OCI-M2 (cell line): ENCODE data around the gene TRHDE.
"Not testable (repeated sequence)": the region's sequence is repeated elsewhere in the genome, so short reads cannot be mapped to it uniquely, and the experiment has no call there.

Source experiments
- DNase-seq: peaks from one replicate; lab custom pipeline; 2025; ENCODE audit not compliant: unreplicated experiment; lab: John Stamatoyannopoulos, UW

The TRHDE gene

GRCh38 chr12:72509891-72510290, 237.7 kb downstream of the TRHDE start:
- DNase-seq = no peak

DNA sequence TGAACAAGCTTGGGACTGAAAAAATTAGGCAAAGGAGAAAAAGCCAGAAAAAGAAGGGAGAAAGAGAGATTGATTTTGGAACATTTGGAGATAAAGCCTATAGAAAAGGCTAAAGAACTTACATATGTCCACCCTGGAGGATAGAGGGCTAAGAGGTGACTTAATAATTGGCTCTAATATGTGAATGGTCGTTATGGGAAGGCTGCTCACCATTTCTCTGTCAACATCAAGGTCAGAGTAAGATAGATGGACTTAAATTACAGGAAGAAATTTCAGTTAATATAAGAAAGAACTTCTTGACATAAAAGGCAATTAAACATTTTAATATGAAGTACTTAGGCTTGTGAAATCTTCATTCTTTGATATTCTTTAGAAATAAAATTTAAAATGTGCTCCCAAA, 238.6 kb downstream of the TRHDE start:
- no peak for DNase-seq

- no peak for DNase-seq
These were observed 239.3 kb downstream of the TRHDE start for GRCh38 chr12:72511498-72511897.

DNA sequence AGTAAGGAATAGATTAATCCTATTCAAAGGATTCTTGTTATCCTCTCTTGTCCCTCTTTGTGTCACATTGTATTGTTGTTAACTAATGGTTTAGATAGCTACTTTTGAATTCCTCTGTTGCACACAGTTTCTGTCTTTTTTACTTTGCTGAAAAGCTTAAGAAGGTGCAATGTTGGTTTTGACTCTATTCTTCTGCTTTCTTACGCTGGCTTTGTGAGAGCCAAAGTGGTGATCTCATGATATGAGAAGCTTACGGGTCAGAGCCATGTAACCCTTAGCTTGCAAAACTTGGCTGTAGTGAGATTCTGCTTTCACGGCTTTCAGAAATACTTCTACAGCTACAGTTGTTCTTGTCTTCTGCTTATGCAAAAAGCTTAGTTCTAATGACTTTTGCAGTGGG, 239.7 kb downstream of the TRHDE start:
- no peak for DNase-seq

GRCh38 chr12:72520044-72520678, 248.0 kb downstream of the TRHDE start:
- not testable (repeated sequence) for DNase-seq

DNA sequence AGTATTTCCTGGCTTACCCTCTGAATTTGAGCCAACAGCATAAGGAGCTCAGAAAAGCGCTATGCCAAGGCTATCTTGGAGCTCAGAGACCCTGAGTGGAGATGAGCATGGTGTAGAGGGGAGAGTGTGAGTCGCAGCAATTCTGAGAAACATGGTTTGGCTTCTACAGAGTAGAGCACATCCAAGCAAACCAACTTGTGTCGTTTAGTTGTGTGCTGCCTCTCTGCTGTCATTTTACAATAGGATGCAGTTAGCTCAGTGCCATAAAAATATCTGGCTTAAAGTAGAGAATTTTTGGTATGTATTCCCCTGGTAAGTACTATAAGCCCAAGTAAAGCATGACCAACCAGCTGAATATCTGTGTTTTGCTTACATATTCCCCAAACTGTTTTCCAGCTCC, 249.2 kb downstream of the TRHDE start:
- DNase-seq = no peak

DNA sequence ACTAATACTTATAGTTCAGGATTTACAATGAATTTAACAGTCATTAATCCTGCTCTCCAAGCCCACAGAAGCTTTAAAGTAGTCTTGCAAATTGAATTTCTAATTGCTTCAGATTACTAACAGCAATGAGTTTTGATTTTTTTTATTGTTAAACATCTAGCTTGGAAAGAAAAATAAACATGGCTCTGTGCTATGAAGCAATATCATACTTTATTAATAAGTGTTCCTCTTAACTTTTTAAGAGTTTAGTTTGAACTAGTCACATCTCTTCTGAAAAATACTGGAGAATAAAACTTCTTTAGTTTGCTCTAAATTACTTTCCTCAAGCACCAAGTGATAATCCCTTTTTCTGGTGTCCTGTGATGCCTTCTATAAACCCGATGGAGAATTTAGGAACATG, 250.2 kb downstream of the TRHDE start:
- DNase-seq = no peak

DNA sequence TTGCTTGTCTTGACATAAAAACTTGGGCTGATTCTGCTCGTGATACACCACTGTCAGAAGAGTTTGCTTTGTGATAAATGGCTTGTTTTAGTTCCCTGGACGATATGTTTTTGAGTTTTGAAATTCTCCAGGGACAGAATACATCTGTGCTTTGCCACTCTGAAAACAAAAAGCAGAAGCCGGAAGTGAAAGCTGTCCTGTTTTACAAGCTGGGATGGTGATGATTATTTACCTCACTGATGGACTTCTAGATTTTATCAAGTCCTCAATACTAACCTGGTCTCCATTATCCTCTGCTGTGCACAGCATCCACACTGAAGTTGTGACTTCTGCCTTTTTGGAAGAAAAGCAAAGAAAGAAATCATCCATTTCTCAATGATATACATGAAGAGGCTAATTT, 251.6 kb downstream of the TRHDE start:
- DNase-seq = no peak

- no peak for DNase-seq
These were observed 263.2 kb downstream of the TRHDE start for GRCh38 chr12:72535212-72535990.

DNA sequence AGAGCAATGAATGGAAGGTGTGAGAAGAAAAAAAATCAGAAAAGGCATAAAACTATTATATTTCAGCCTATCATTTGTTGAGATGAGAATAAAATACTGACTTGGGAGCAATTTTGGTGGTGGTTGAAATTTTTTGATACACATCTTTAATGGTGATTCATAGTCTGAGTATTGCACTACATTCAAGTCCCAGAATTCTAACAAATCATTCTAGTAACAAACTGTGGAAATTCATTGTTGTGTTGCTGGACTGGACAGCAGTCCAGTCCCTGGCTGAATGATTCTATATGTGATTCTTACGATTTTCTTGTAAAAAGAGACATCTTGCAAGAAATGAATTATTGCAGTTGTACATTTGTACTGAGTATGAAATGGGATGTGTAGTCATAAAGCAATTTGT, 268.6 kb downstream of the TRHDE start:
- DNase-seq = no peak

DNA sequence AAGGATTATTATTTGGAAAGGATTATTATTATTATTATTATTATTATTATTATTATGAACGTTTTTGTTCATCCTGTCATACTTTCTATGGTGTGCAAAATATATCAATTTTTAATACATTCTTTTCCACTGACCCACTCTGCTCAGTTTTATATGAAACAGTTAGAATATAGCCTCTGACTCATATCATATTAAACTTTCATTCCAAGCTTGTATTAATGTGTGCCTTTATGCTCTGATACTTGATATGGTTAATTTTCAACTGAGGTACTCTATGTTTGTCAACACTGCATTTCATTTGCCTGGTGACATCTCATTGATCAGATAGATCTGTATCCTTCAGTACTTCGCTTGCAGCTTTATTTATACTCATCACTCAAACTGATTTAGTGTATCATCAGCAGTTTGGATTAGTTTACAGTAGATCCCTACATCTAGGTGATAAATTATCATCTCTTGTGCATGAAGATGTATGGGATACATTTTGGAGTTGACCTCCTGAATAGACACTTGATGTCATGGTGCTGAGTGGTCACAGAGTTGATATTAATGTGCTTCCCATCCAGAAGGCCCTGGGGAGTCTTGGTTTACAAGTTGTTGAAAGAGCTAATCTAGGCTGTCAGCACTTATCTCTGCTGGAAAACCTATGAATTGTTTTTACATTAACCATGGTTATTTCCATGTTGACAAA, 271.8 kb downstream of the TRHDE start:
- DNase-seq = no peak

DNA sequence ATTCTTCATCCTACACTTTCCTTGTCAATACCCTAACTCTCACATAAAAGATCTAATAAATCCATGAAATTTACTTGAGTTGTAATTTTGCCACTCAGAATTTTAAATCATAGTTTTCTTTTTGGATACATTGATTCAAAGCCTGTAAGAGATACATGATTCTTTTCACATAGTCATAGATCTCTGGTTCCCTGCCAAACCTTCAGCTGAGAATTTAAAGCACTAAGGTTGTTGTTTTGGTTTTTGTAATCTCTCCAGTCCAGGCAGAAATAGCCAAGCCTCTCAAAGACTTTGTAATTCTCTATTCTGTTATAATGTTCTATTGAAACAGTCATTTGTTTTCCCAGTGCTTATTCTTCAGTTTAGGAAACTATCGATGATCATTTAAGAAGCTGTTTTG, 273.9 kb downstream of the TRHDE start:
- no peak for DNase-seq

- DNase-seq = no peak
These were observed 275.4 kb downstream of the TRHDE start for GRCh38 chr12:72547573-72547972.

GRCh38 chr12:72549184-72549583, 277.0 kb downstream of the TRHDE start:
- no peak for DNase-seq

GRCh38 chr12:72560003-72560769, 288.0 kb downstream of the TRHDE start:
- no peak for DNase-seq

- DNase-seq = no peak
These were observed 298.4 kb downstream of the TRHDE start for GRCh38 chr12:72570601-72571000.

- no peak for DNase-seq
These were observed 302.0 kb downstream of the TRHDE start for GRCh38 chr12:72574138-72574537.

DNA sequence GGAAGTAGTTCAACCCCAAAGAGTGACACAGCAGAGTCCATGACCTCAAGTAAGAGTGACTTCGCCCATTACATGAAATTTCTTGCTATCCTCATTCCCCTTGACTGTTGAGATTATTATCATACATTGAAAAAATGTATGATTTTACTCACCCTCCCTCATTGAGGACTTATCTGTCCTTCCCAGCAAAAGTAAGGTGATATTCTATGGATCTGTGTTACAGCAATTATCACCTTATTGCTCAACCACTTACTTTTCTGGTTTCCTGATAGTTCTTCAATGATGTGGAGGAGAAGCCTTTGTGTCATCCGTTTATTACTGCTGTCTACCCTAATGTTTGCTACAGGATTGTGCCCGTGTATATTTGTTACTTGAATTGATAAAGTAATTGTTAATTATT, 306.2 kb downstream of the TRHDE start:
- no peak for DNase-seq

DNA sequence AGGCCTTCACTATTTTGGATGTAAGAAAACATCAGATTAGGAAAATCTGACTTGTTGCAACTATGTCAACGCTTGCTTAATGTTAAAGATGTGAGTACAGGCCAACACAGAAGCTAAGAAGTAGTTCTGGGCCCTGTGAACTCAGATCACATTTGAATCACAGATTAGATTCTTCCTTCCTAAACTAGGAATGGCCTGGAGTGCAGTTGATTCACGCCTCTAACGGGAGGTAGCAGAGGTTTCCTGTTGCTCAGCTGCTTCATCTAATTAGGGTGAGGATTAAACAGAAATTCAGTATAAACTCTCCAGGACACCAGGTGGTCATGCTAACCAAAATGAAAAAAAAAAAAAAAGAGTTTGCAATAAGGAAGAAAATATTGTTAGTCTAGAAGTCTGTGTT, 314.3 kb downstream of the TRHDE start:
- no peak for DNase-seq

GRCh38 chr12:72602581-72602980, 330.4 kb downstream of the TRHDE start:
- no peak for DNase-seq

- no peak for DNase-seq
These were observed 333.8 kb downstream of the TRHDE start for GRCh38 chr12:72605975-72606374.
